GM12891 (cell line): ENCODE results near the gene FDX1.

Experiments used
- PAX5 ChIP-seq: IDR thresholded peaks from 2 replicates; pipeline ENCODE4 v1.6.1; 2011; ENCODE audit warnings: low read length, moderate library complexity, mild to moderate bottlenecking; ENCODE audit not compliant: insufficient read depth, severe bottlenecking
- POLR2A ChIP-seq: IDR thresholded peaks from 2 replicates; pipeline ENCODE4 v1.6.1; 2011; ENCODE audit warnings: low read depth, low read length, control low read depth
- POLR2AphosphoS5 ChIP-seq: IDR thresholded peaks from 2 replicates; pipeline ENCODE4 v1.6.1; 2011; ENCODE audit warnings: low read depth, low read length, control low read depth
- TAF1 ChIP-seq: IDR thresholded peaks from 2 replicates; pipeline ENCODE4 v1.6.1; 2011; ENCODE audit warnings: low read depth, low read length, control low read depth

- TF ChIP-seq POLR2A (no peak), TAF1 (no peak), PAX5 (no peak), POLR2AphosphoS5 (no peak)
These were observed 16.8 kb downstream of the FDX1 start for GRCh38 chr11:110446594-110446993.
